GM12878 (cell line): ENCODE results near the gene ANXA11. TPM values are rescaled to one million over a fixed set of nuclear protein-coding genes. Genes with fewer than 3 reads are reported as not detected.

Experiments
- ATAC-seq: fragments of 200-7000 bp; cut with Tn5 transposase; 3 replicates; pipeline ENCODE4 v1.9.1; 2020; ENCODE audit warnings: mild to moderate bottlenecking, moderate library complexity
- BruUV-seq: library from RNA; stranded (reverse); fragments of 400-500 nt; replicated peaks from 2 replicates; lab custom pipeline; 2021; lab: Mats Ljungman, UMichigan
- CTCF ChIA-PET: fragments of 300-600 bp; sonication (Branson Sonifier 250); formaldehyde crosslinking; extraction: SDS; loops from one replicate; lab custom pipeline; 2021; ENCODE audit warnings: inconsistent platforms; lab: Yijun Ruan, JAX
- POLR2A ChIA-PET: fragments of 350-600 bp; formaldehyde crosslinking; extraction: SDS; loops from one replicate; lab custom pipeline; 2021; ENCODE audit warnings: inconsistent platforms; lab: Charles Lee
- RAD21 ChIA-PET: fragments of 300-600 bp; sonication (Branson Sonifier 250); formaldehyde crosslinking; loops from one replicate; lab custom pipeline; 2023; ENCODE audit warnings: antibody characterized with exemption; ENCODE audit not compliant: unreplicated experiment; lab: Charles Lee
- SMC1A ChIA-PET: fragments of 300-600 bp; sonication (Branson Sonifier 250); formaldehyde crosslinking; loops from one replicate; lab custom pipeline; 2023; ENCODE audit not compliant: unreplicated experiment, uncharacterized antibody; lab: Charles Lee
- DNase-seq: peaks from one replicate; pipeline ENCODE4 v3.0.0-alpha.2; 2011; ENCODE audit warnings: low read depth, low spot score
- FAIRE-seq: peaks from 3 replicates; lab custom pipeline; 2011; peaks lifted over from hg19 to GRCh38; lab: Jason Lieb, UNC
- H2AFZ ChIP-seq: 2 replicates; pipeline ENCODE4 v1.6.0; 2011; ENCODE audit warnings: low read depth, low read length, control low read depth; ENCODE audit not compliant: control insufficient read depth
- H3K27ac ChIP-seq: 2 replicates; pipeline ENCODE4 v1.5.1; 2011; ENCODE audit warnings: control low read depth; ENCODE audit not compliant: control insufficient read depth, insufficient read depth
- H3K27me3 ChIP-seq, 2 experiments: replicated peaks in 1 of 2; 2 replicates each; pipeline versions ENCODE4 v1.6.0 to v1.6.1; 2011; ENCODE audit warnings: low read length in 1 of 2; ENCODE audit not compliant: control insufficient read depth in 2 of 2, insufficient read depth in 2 of 2
- H3K36me3 ChIP-seq, 2 experiments: 2 replicates each; pipeline ENCODE4 v1.5.1; 2011; ENCODE audit warnings: low read length in 1 of 2; ENCODE audit not compliant: control insufficient read depth in 2 of 2, insufficient read depth in 2 of 2
- H3K4me1 ChIP-seq: 2 replicates; pipeline ENCODE4 v1.6.1; 2011; ENCODE audit warnings: mild to moderate bottlenecking, low read length, moderate library complexity, mixed read lengths; ENCODE audit not compliant: control insufficient read depth, insufficient read depth
- H3K4me2 ChIP-seq: 2 replicates; pipeline ENCODE4 v1.6.0; 2011; ENCODE audit warnings: control low read depth; ENCODE audit not compliant: control insufficient read depth, insufficient read depth
- H3K4me3 ChIP-seq: fragments of 200-600 bp; sonication (generic); 2 replicates; pipeline ENCODE4 v1.5.1; 2016
- H3K79me2 ChIP-seq: 2 replicates; pipeline ENCODE4 v1.6.0; 2011; ENCODE audit warnings: low read length; ENCODE audit not compliant: control insufficient read depth, insufficient read depth
- H3K9ac ChIP-seq: 2 replicates; pipeline ENCODE4 v1.8.0; 2011; ENCODE audit warnings: low read length, control low read depth, mixed read lengths; ENCODE audit not compliant: control insufficient read depth, insufficient read depth
- H3K9me3 ChIP-seq: replicated peaks from 3 replicates; pipeline ENCODE4 v1.5.1; 2011; ENCODE audit warnings: mild to moderate bottlenecking, low read length; ENCODE audit not compliant: control insufficient read depth, insufficient read depth
- H4K20me1 ChIP-seq: 2 replicates; pipeline ENCODE4 v1.6.0; 2011; ENCODE audit not compliant: control insufficient read depth, insufficient read depth
- ATF7 ChIP-seq: fragments of 450-650 bp; IDR thresholded peaks from 2 replicates; pipeline ENCODE4 v1.6.1; 2016; ENCODE audit warnings: low read depth, mild to moderate bottlenecking
- BCLAF1 ChIP-seq: fragments of 450-650 bp; IDR thresholded peaks from 2 replicates; pipeline ENCODE4 v1.6.1; 2017; ENCODE audit warnings: antibody characterized with exemption, mild to moderate bottlenecking, moderate library complexity
- CEBPB ChIP-seq, 2 experiments: fragments of 150-350 bp in 1 of 2; IDR thresholded peaks; 2 replicates each; pipeline ENCODE4 v1.6.1; 2012 to 2014; ENCODE audit warnings: low read depth in 2 of 2, low read length in 2 of 2, borderline replicate concordance in 1 of 2, inconsistent platforms in 1 of 2
- CREB1 ChIP-seq: IDR thresholded peaks from 2 replicates; pipeline ENCODE4 v1.6.1; 2012; ENCODE audit warnings: low read depth, mild to moderate bottlenecking, inconsistent platforms
- E2F4 ChIP-seq: IDR thresholded peaks from 2 replicates; pipeline ENCODE4 v1.6.1; 2012; ENCODE audit warnings: low read depth, low read length, improper control_type of control experiment
- ELK1 ChIP-seq: IDR thresholded peaks from 2 replicates; pipeline ENCODE4 v1.6.1; 2012; ENCODE audit warnings: low read depth, low read length, improper control_type of control experiment
- IRF3 ChIP-seq: fragments of 450-650 bp; IDR thresholded peaks from 2 replicates; pipeline ENCODE4 v1.6.1; 2014; ENCODE audit warnings: mild to moderate bottlenecking
- IRF4 ChIP-seq: IDR thresholded peaks from 2 replicates; pipeline ENCODE4 v1.6.1; 2011; ENCODE audit warnings: low read depth, low read length
- POLR2AphosphoS2 ChIP-seq: IDR thresholded peaks from 2 replicates; pipeline ENCODE4 v1.6.1; 2011; ENCODE audit warnings: low read depth, mild to moderate bottlenecking, low read length, improper control_type of control experiment, moderate library complexity
- whole genome bisulfite sequencing: methylation state at CpG from one replicate; pipeline ENCODE4 v1.1.6; 2016; ENCODE audit warnings: low lambda C conversion rate; ENCODE audit not compliant: insufficient replicate concordance, insufficient coverage; ENCODE audit errors: missing lambda C conversion rate; 5-methylcytosine and 5-hydroxymethylcytosine counted together
- in situ Hi-C: fragments of 300-500 bp; cut with MboI; formaldehyde crosslinking; loops from 9 replicates; pipeline ENCODE4 v1.14.3; 2018; ENCODE audit warnings: mixed read lengths
- intact Hi-C: fragments of 100-400 bp; cut with micrococcal nuclease; formaldehyde crosslinking; loops from one replicate; pipeline ENCODE4 v1.14.2; 2022; ENCODE audit not compliant: unreplicated experiment
- polyA plus RNA-seq, 11 experiments: library from polyadenylated mRNA; depleted of rRNA in 4 of 11; unstranded in 6 of 11; stranded (reverse) in 5 of 11; fragments of >200 nt; fragmentation: Nextera tagmentation in 4 of 11; fragmentation: Illumina TruSeq in 1 of 11; extraction: Ambion mirVana in 4 of 11; extraction: Trizol in 1 of 11; gene quantifications; 1 replicate in 1 of 11; 2 replicates in 10 of 11; pipeline versions ENCODE4 v1.2.1 to v1.2.3, GENCODE V29; 2011 to 2016; ENCODE audit warnings: inconsistent platforms in 2 of 11, missing spikeins in 2 of 11, low read depth in 1 of 11
- total RNA-seq, 4 experiments: library from RNA; depleted of rRNA in 3 of 4; stranded (reverse); fragments of >200 nt in 3 of 4; fragmentation: Illumina TruSeq in 1 of 4; extraction: Trizol in 1 of 4; gene quantifications; 2 replicates each; pipeline versions ENCODE4 v1.2.1 to v1.2.3, GENCODE V29; 2013 to 2021

The ANXA11 gene
- total and polyA plus RNA-seq, 10 of the 15 experiments (the other 5 are each of a cell fraction or from before 2014, with no cell fraction given), result 25.0 to 129 (median 72.2) TPM

- no peak for TF ChIP-seq CREB1
These were observed 43.8 kb downstream of the ANXA11 start (continued) for GRCh38 chr10:80161321-80162083.

GRCh38 chr10:80160361-80161320 is 44.7 kb downstream of the ANXA11 start:
- H3K4me2 ChIP-seq, result no peak overlapping the region
- 92% methylated on average over 17 of the region's 17 CpGs for WGBS
- ChIA-PET CTCF (interaction anchor here (1.3 kb wide), 2 partner anchors 43 to 100 kb away, joined by 4 read pairs; no protein-coding TSS in a partner anchor), POLR2A (no interaction called here), RAD21 (interaction anchor here (0.6 to 1.6 kb wide), 2 partner anchors 16 to 62 kb away, joined by 3 to 4 read pairs; no protein-coding TSS in a partner anchor), SMC1A (interaction anchor here (0.6 kb wide), 1 partner anchor 15 kb away, joined by 3 read pairs; no protein-coding TSS in a partner anchor)
- no peak overlapping the region for H2AFZ ChIP-seq
- no peaks in the 10 kb centered on the region for H3K27me3 ChIP-seq
- no peak overlapping the region for H3K27ac ChIP-seq
- peaks cover 5% of the 10 kb centered on the region for H3K4me1 ChIP-seq
- ATAC-seq (no peak), DNase-seq (no peak), FAIRE-seq (no peak)
- H3K36me3 ChIP-seq, result peaks cover 34 to 35% of the 10 kb centered on the region in 2 experiments
- no TSS peak for BruUV-seq
- in situ Hi-C loops (no loop called here), intact Hi-C loops (no loop called here)
- H3K4me3 ChIP-seq, result no peak overlapping the region
- no peaks in the 10 kb centered on the region for H3K79me2 ChIP-seq
- H3K9ac ChIP-seq, result no peak overlapping the region
- no peaks in the 10 kb centered on the region for H4K20me1 ChIP-seq
- H3K9me3 ChIP-seq, result no peaks in the 10 kb centered on the region
- TF ChIP-seq ATF7 (no peak), IRF4 (no peak), POLR2AphosphoS2 (no peak), BCLAF1 (no peak), E2F4 (no peak), ELK1 (no peak), IRF3 (no peak), CEBPB (IDR thresholded peaks at IDR 0.05; ENCODE audit: borderline replicate concordance in 1 of 2, low read depth in 2 of 2, low read length in 2 of 2) (no peak)
